Hindlimb muscle (tissue), 1 donor: ENCODE results near the gene TRIM51G. TPM values are rescaled to one million over a fixed set of nuclear protein-coding genes. Genes with fewer than 3 reads are reported as not detected.
"Not testable (repeated sequence)": the region's sequence is repeated elsewhere in the genome, so short reads cannot be mapped to it uniquely, and the experiment has no call there.

Experiments
- DNase-seq: peaks from one replicate; pipeline ENCODE4 v3.0.0-alpha.2; 2013
- polyA plus RNA-seq: library from polyadenylated mRNA; unstranded; fragments of 120-200 nt; gene quantifications from one replicate; pipeline ENCODE4 v1.2.1, GENCODE V29; 2013; ENCODE audit not compliant: insufficient read length

Gene TRIM51G
- polyA plus RNA-seq = not detected

- not testable (repeated sequence) for DNase-seq
Observed at GRCh38 chr11:48983785-48984184, at the start of gene TRIM51G. Gene TRIM51G (minus strand): TSS chr11:48983885. CDS start chr11:48981695, 2,190 bp downstream.

- not testable (repeated sequence) for DNase-seq
Observed at GRCh38 chr11:49028523-49028922, 44.8 kb upstream of the TRIM51G start, which contains the start of gene TRIM49B. Gene TRIM49B (plus strand): TSS chr11:49028823. CDS start chr11:49031600, 2,777 bp downstream.

GRCh38 chr11:48968592-48968991 is 15.1 kb downstream of the TRIM51G start:
- not testable (repeated sequence) for DNase-seq

- DNase-seq = not testable (repeated sequence)
Observed at GRCh38 chr11:48955315-48956049, 28.2 kb downstream of the TRIM51G start.

GRCh38 chr11:48945796-48946195 is 37.9 kb downstream of the TRIM51G start:
- not testable (repeated sequence) for DNase-seq

Other genes with a start within 250 kb of the TRIM51G start
- gene TRIM49B, start 44.9 kb upstream of the TRIM51G start, polyA plus RNA-seq = not detected
- gene TRIM64C, start 75.2 kb upstream of the TRIM51G start, polyA plus RNA-seq = not detected
- 1.3 TPM for gene FOLH1, start 224.7 kb upstream of the TRIM51G start, polyA plus RNA-seq